Retina (tissue), 1 donor: Measurements from ENCODE around the gene DMD.
A peak's percentile ranks its signal among the peaks of the same experiment; 100 is the strongest.

ENCODE experiments used
- DNase-seq: peaks from one replicate; pipeline ENCODE4 v3.0.0-alpha.2; 2016

The DMD gene

GRCh38 chrX:32185160-32185559 lies 1026.2 kb downstream of the DMD start:
- DNase-seq, result no peak

GRCh38 chrX:32183066-32183465 lies 1028.3 kb downstream of the DMD start:
- DNase-seq, result no peak

- no peak for DNase-seq
Measured at GRCh38 chrX:32176510-32176909, 1034.8 kb downstream of the DMD start.

GRCh38 chrX:32170481-32170880 lies 1040.9 kb downstream of the DMD start:
- no peak for DNase-seq

- DNase-seq, result peak; percentile 43
Measured at GRCh38 chrX:32155044-32155638, 1056.2 kb downstream of the DMD start.

- no peak for DNase-seq
Measured at GRCh38 chrX:32153585-32153984, 1057.8 kb downstream of the DMD start.

- DNase-seq, result no peak
Measured at GRCh38 chrX:32150141-32150540, 1061.2 kb downstream of the DMD start.

GRCh38 chrX:32141841-32142240 lies 1069.5 kb downstream of the DMD start:
- DNase-seq, result no peak

GRCh38 chrX:32139476-32139875 lies 1071.9 kb downstream of the DMD start:
- DNase-seq, result no peak

- DNase-seq, result no peak
Measured at GRCh38 chrX:32137525-32137924, 1073.8 kb downstream of the DMD start.

- no peak for DNase-seq
Measured at GRCh38 chrX:32126997-32127396, 1084.4 kb downstream of the DMD start.

GRCh38 chrX:32118832-32119231 lies 1092.5 kb downstream of the DMD start:
- DNase-seq, result no peak

GRCh38 chrX:32116047-32116446 lies 1095.3 kb downstream of the DMD start:
- no peak for DNase-seq

- DNase-seq, result no peak
Measured at GRCh38 chrX:32087663-32088062, 1123.7 kb downstream of the DMD start.

- no peak for DNase-seq
Measured at GRCh38 chrX:32084757-32085156, 1126.6 kb downstream of the DMD start.

- DNase-seq, result no peak
Measured at GRCh38 chrX:32048285-32048684, 1163.1 kb downstream of the DMD start.

GRCh38 chrX:32045149-32045548 lies 1166.2 kb downstream of the DMD start:
- no peak for DNase-seq

- DNase-seq, result no peak
Measured at GRCh38 chrX:32041181-32041580, 1170.2 kb downstream of the DMD start.

- DNase-seq, result no peak
Measured at GRCh38 chrX:32026772-32027171, 1184.6 kb downstream of the DMD start.

GRCh38 chrX:32024072-32024471 lies 1187.3 kb downstream of the DMD start:
- DNase-seq, result no peak

- no peak for DNase-seq
Measured at GRCh38 chrX:32016195-32016594, 1195.2 kb downstream of the DMD start.

- no peak for DNase-seq
Measured at GRCh38 chrX:32010948-32011347, 1200.4 kb downstream of the DMD start.

GRCh38 chrX:32010212-32010611 lies 1201.1 kb downstream of the DMD start:
- no peak for DNase-seq

GRCh38 chrX:31993637-31994036 lies 1217.7 kb downstream of the DMD start:
- DNase-seq, result no peak

- no peak for DNase-seq
Measured at GRCh38 chrX:31988975-31989374, 1222.4 kb downstream of the DMD start.
